ENCODE data around the gene MXRA7. TPM values are rescaled to one million over a fixed set of nuclear protein-coding genes. Genes with fewer than 3 reads are reported as not detected.

Gene MXRA7
- total RNA-seq, 2 donors from 2014 or later: 76.1 to 285 TPM

DNA sequence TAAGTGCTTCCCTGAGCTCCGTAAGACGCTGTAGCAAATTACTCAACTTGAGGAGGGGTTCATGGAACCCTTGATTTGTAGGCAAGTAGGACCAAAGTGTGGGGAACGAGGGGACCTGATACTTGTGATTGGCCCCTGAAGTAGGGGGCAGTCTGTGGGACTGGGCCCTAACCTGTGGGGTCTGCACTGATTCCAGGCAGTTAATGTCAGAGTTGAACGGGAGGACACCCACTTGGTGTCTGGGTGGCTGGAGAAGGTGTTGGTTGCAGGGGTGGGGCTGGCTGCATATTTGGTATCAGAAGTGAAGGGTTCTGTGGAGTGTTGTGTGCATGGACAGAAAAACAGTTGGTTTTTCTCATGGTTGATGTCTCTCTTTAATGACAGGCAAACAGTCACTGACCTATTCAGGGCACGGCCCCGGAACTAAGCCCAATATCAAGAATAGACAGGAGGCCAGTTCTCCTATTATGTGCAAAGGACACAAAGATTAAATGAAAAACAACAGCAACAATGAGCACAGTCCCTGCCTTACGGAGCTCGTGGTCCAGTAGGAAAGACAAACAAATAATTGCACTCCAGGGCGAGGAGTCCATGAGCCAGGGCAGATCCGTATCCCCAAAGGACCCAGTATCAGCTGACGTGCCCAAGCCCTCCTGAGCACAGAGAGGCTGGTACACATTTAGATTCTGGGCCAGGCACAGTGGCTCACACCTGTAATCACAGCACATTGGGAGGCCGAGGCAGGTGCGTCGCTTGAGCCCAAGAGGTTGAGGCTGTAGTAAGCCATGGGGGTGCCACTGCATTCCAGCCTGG lies 19.2 kb downstream of the MXRA7 start:
- Histone ChIP-seq H3K9me3 (no peaks in the 10 kb centered on the region), H3K4me3 (no peak overlapping the region), H3K36me3 (no peaks in the 10 kb centered on the region), H3K4me1 (replicated peaks) (no peaks in the 10 kb centered on the region), H3K27me3 (replicated peaks; ENCODE audit: insufficient read depth) (no peaks in the 10 kb centered on the region), H3K27ac (no peak overlapping the region)
- peak; percentile 39 for TF ChIP-seq POLR2AphosphoS5 (IDR thresholded peaks at IDR 0.05)
- no peak for TF ChIP-seq CTCF (IDR thresholded peaks at IDR 0.05)
- WGBS: 73% methylated on average over 14 of the region's 14 CpGs
- no peak for DNase-seq (ENCODE audit: low spot score)
- intact Hi-C loops (cut with DNase I): no loop called here

GRCh38 chr17:76690596-76691280 lies 20.0 kb downstream of the MXRA7 start:
- H3K27ac ChIP-seq: no peak overlapping the region
- H3K4me3 ChIP-seq: no peak overlapping the region
- 68% methylated on average over 13 of the region's 13 CpGs for WGBS
- TF ChIP-seq CTCF (IDR thresholded peaks at IDR 0.05) (no peak), POLR2AphosphoS5 (IDR thresholded peaks at IDR 0.05) (no peak), POLR2A (IDR thresholded peaks at IDR 0.05) (no peak)
- no peaks in the 10 kb centered on the region for H3K4me1 ChIP-seq (replicated peaks)
- H3K36me3 ChIP-seq: no peaks in the 10 kb centered on the region
- intact Hi-C loops (cut with DNase I): no loop called here
- H3K9me3 ChIP-seq: no peaks in the 10 kb centered on the region
- DNase-seq (ENCODE audit: low spot score): no peak
- H3K27me3 ChIP-seq (replicated peaks; ENCODE audit: insufficient read depth): no peaks in the 10 kb centered on the region

- Histone ChIP-seq H3K4me3 (no peak overlapping the region), H3K27ac (no peak overlapping the region), H3K36me3 (no peaks in the 10 kb centered on the region), H3K9me3 (no peaks in the 10 kb centered on the region), H3K27me3 (replicated peaks; ENCODE audit: insufficient read depth) (no peaks in the 10 kb centered on the region), H3K4me1 (replicated peaks) (no peaks in the 10 kb centered on the region)
- 85% methylated on average over 11 of the region's 11 CpGs for WGBS
- TF ChIP-seq POLR2A (IDR thresholded peaks at IDR 0.05) (no peak), POLR2AphosphoS5 (IDR thresholded peaks at IDR 0.05) (no peak), CTCF (IDR thresholded peaks at IDR 0.05) (no peak)
- intact Hi-C loops (cut with DNase I): loop anchor here (5.0 kb wide), 1 partner anchor 37 kb away; the partner anchor contains the start of genes JMJD6 and METTL23
- no peak for DNase-seq (ENCODE audit: low spot score)
These were observed 20.9 kb downstream of the MXRA7 start for GRCh38 chr17:76689859-76690258.

DNA sequence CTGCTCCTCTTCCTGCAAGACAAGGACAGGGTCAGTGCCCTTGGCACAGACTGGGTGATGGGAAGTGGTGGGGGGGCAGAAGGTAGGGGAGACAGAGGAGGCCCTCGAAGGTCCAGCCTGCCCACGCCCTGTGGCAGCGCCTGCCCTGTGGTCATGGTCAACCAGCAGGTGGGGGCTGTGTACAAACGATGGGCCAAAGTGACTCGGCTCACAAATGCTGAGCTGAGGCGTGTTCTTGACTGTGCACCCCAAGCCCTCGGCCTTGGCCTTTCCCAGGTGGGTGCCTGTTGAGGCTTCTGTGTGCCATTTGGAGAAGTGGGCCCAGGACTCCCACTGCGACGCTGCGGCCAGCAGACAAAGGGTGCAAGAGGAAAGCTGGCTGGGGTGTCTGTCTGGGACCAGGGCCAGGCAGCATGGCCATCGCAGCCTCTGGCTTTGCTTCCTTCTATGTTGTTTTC lies 22.6 kb downstream of the MXRA7 start:
- 66% methylated on average over 11 of the region's 11 CpGs for WGBS
- peak overlapping the region; percentile 62 to 80 for H3K27ac ChIP-seq
- TF ChIP-seq POLR2AphosphoS5 (IDR thresholded peaks at IDR 0.05) (no peak), CTCF (IDR thresholded peaks at IDR 0.05) (no peak), POLR2A (IDR thresholded peaks at IDR 0.05) (no peak)
- H3K4me3 ChIP-seq: no peak overlapping the region
- no peaks in the 10 kb centered on the region for H3K36me3 ChIP-seq
- H3K9me3 ChIP-seq: no peaks in the 10 kb centered on the region
- H3K4me1 ChIP-seq (replicated peaks): no peaks in the 10 kb centered on the region
- intact Hi-C loops (cut with DNase I): loop anchor here (5.0 kb wide), 1 partner anchor 39 kb away; the partner anchor contains the start of genes JMJD6 and METTL23
- DNase-seq (ENCODE audit: low spot score): no peak
- no peaks in the 10 kb centered on the region for H3K27me3 ChIP-seq (replicated peaks; ENCODE audit: insufficient read depth)
